Transverse colon (tissue), 3 donors: ENCODE data around the gene PGS1.

Source experiments
- EP300 ChIP-seq: sonication (generic); formaldehyde crosslinking; IDR thresholded peaks from one replicate; pipeline ENCODE4 v1.6.1; 2017; ENCODE audit warnings: antibody characterized with exemption, low read depth
- POLR2A ChIP-seq: fragments of 450-650 bp; IDR thresholded peaks from one replicate; pipeline ENCODE4 v1.6.1; 2016; ENCODE audit warnings: antibody characterized with exemption, mild to moderate bottlenecking, moderate library complexity
- TF ChIP-seq, protein P1 (sequence below), 5 experiments: fragments of 200-600 bp in 3 of 5; fragments of 450-650 bp in 2 of 5; sonication (generic) in 3 of 5; IDR thresholded peaks; 1 replicate in 2 of 5; 2 replicates in 3 of 5; pipeline ENCODE4 v1.5.1; 2016 to 2017; ENCODE audit warnings: antibody characterized with exemption in 5 of 5, inconsistent platforms in 3 of 5, mild to moderate bottlenecking in 2 of 5, moderate library complexity in 1 of 5

DNA sequence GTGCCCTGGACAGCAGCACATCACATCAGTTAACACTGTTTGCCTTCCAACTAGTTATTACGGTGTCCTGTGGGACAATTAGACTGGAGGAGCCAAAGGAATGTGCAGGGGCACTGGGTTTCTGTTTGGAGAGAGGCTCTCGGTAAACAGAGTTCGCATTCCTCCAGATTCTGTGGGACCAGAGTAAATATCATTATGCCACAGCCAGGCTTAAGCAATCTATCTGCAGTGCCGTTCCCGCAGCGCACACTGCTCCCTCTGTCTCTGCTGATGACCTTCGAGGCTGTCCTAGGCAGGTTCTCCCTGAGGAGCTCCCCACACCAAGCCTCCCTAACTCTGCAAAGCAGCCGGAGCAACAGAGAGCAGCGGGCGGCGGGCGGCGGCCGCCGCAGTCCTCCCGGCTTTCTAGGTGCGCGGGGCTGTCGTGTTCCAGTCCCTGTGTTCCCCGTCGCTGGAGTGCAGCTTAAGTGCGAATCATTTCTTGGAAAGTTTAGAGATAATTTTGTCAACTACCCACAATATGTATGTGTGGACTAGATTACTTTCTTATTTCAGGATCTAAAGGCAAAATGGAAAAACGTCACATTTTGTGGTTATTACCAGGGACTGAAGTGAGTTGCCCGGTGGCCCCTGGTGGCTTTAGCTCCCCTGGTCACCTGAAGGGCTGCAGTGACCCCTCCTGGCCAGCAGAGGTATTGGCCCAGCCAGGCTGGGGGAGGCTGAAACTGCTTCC, 43.3 kb downstream of the PGS1 start:
- TF ChIP-seq, protein P1, sequence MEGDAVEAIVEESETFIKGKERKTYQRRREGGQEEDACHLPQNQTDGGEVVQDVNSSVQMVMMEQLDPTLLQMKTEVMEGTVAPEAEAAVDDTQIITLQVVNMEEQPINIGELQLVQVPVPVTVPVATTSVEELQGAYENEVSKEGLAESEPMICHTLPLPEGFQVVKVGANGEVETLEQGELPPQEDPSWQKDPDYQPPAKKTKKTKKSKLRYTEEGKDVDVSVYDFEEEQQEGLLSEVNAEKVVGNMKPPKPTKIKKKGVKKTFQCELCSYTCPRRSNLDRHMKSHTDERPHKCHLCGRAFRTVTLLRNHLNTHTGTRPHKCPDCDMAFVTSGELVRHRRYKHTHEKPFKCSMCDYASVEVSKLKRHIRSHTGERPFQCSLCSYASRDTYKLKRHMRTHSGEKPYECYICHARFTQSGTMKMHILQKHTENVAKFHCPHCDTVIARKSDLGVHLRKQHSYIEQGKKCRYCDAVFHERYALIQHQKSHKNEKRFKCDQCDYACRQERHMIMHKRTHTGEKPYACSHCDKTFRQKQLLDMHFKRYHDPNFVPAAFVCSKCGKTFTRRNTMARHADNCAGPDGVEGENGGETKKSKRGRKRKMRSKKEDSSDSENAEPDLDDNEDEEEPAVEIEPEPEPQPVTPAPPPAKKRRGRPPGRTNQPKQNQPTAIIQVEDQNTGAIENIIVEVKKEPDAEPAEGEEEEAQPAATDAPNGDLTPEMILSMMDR (IDR thresholded peaks at IDR 0.05): peak; percentile 97 to 99 (median 98)
- TF ChIP-seq EP300 (no peak), POLR2A (no peak)
